GM12878 (cell line): ENCODE measurements around the gene PHC2.

Experiments
- ASH2L ChIP-seq: fragments of 300-600, 200-600 bp; sonication (generic); IDR thresholded peaks from 2 replicates; pipeline ENCODE4 v1.6.1; 2017; ENCODE audit warnings: low read depth, mild to moderate bottlenecking, borderline replicate concordance
- CHD4 ChIP-seq: fragments of 200-600 bp; sonication (generic); IDR thresholded peaks from 2 replicates; pipeline ENCODE4 v1.6.1; 2016; ENCODE audit warnings: mild to moderate bottlenecking
- CREB1 ChIP-seq: IDR thresholded peaks from 2 replicates; pipeline ENCODE4 v1.6.1; 2012; ENCODE audit warnings: low read depth, mild to moderate bottlenecking, inconsistent platforms
- ETV6 ChIP-seq, 2 experiments: fragments of 450-650 bp in 1 of 2; IDR thresholded peaks in 1 of 2; conservative IDR thresholded peaks in 1 of 2; 2 replicates each; pipeline ENCODE4 v1.6.1; 2014; ENCODE audit warnings: antibody characterized with exemption in 1 of 2, borderline replicate concordance in 1 of 2, low read depth in 1 of 2, mild to moderate bottlenecking in 1 of 2, moderate library complexity in 1 of 2
- GABPA ChIP-seq: IDR thresholded peaks from 2 replicates; pipeline ENCODE4 v1.6.1; 2014; ENCODE audit warnings: antibody characterized with exemption, low read depth, mild to moderate bottlenecking, inconsistent platforms
- JUNB ChIP-seq: IDR thresholded peaks from 2 replicates; pipeline ENCODE4 v1.6.1; 2016; ENCODE audit warnings: antibody characterized with exemption, mild to moderate bottlenecking
- MYC ChIP-seq: IDR thresholded peaks from 2 replicates; pipeline ENCODE4 v1.6.1; 2011; ENCODE audit warnings: mild to moderate bottlenecking, low read length, moderate library complexity, inconsistent platforms; ENCODE audit not compliant: insufficient read depth, insufficient replicate concordance, insufficient read length, severe bottlenecking
- TCF12 ChIP-seq: IDR thresholded peaks from 2 replicates; pipeline ENCODE4 v1.6.1; 2011; ENCODE audit warnings: low read depth, mild to moderate bottlenecking, low read length
- ZSCAN29 ChIP-seq: fragments of 450-650 bp; IDR thresholded peaks from 2 replicates; pipeline ENCODE4 v1.6.1; 2017; ENCODE audit warnings: mild to moderate bottlenecking, moderate library complexity

GRCh38 chr1:33470495-33471012 lies 39.7 kb upstream of the PHC2 start:
- TF ChIP-seq CREB1 = no peak
- TF ChIP-seq ZSCAN29 = no peak
- no peak for TF ChIP-seq GABPA
- TF ChIP-seq MYC = no peak
- TF ChIP-seq TCF12 = no peak
- no peak for TF ChIP-seq ETV6 (conservative IDR thresholded peaks at IDR 0.05 in 1 of 2, IDR thresholded peaks at IDR 0.05 in 1 of 2; ENCODE audit: borderline replicate concordance in 1 of 2, low read depth in 1 of 2)
- no peak for TF ChIP-seq ASH2L
- no peak for TF ChIP-seq CHD4
- no peak for TF ChIP-seq JUNB
